T-helper 2 cell treated with Interferon-gamma antibody and Interleukin-4, amounts not matched to agents 5 μg/mL and 100 μg/mL, for 36 hours (primary cell): Measurements from ENCODE around the gene PTPRN2.

Experiments used
- DNase-seq: peaks from one replicate; pipeline ENCODE4 v3.0.0; 2021; ENCODE audit warnings: low spot score
- H3K27ac Mint-ChIP-seq: one replicate; pipeline ENCODE4 v1.8.0; 2021; ENCODE audit warnings: mild to moderate bottlenecking, mixed read lengths
- H3K27me3 Mint-ChIP-seq: one replicate; pipeline ENCODE4 v1.8.0; 2021; ENCODE audit warnings: low read depth, mixed read lengths
- H3K36me3 Mint-ChIP-seq: one replicate; pipeline ENCODE4 v1.8.0; 2021; ENCODE audit warnings: low read depth, mixed read lengths
- H3K4me1 Mint-ChIP-seq: one replicate; pipeline ENCODE4 v1.8.0; 2021; ENCODE audit warnings: low read depth, mixed read lengths
- H3K4me3 Mint-ChIP-seq: one replicate; pipeline ENCODE4 v1.8.0; 2022; ENCODE audit warnings: mild to moderate bottlenecking, moderate library complexity, mixed read lengths
- H3K9me3 Mint-ChIP-seq: one replicate; pipeline ENCODE4 v1.8.0; 2021; ENCODE audit warnings: mixed read lengths

The PTPRN2 gene

DNA sequence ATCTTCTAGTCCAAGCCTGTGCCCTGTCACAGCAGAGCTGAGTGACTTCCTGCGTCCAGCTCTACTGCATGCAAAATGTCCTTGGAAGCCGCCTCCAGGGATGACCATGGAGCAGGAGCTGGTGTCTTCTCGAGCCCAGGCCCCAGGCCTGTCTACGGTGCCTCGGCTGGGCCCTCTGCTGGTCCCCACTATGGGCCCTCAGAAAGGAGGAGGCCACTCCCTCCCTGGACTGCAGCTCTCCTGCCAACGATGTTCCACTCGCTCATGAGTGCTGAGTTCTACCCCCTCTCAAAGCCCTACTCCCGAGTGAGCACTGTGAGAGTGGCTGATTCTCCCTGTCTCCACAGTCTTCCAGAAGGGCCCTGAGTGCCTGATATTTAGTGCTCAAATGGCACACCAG lies 504.9 kb downstream of the PTPRN2 start:
- H3K27ac Mint-ChIP-seq, result no peak overlapping the region
- no peak for DNase-seq
- H3K4me3 Mint-ChIP-seq, result no peak overlapping the region
- H3K27me3 Mint-ChIP-seq, result no peaks in the 10 kb centered on the region
- H3K4me1 Mint-ChIP-seq, result no peaks in the 10 kb centered on the region
- H3K36me3 Mint-ChIP-seq, result no peaks in the 10 kb centered on the region
- peaks cover 22% of the 10 kb centered on the region for H3K9me3 Mint-ChIP-seq

DNA sequence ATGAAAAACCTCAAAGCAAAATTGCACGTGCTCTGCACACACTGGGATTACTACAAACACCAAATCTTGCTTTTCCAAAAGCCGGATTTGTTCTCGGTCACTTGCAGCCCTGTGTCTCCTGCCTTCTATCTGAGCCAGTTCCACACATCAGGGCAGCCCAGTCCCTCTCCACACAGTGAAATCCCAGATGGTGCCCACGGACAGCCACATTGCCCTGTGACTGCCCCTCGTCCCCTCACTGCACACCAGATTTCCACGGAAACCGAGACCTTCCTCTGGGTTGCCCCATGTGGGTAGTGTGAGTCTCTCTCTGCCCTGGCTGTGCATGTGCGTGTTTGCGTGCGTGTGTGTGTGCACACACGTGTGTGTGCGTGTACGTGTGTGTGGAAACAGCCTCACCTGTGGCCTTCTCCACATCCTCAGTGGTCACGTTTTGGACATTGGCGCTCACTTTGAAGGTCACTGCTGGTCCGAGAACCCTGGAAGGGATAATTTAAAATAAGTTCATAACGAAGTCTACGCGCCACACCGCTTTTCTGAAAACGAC lies 506.7 kb downstream of the PTPRN2 start:
- Mint-ChIP-seq H3K4me3 (no peak overlapping the region), H3K36me3 (no peaks in the 10 kb centered on the region), H3K27me3 (no peaks in the 10 kb centered on the region), H3K27ac (no peak overlapping the region), H3K4me1 (no peaks in the 10 kb centered on the region), H3K9me3 (peaks cover 11% of the 10 kb centered on the region)
- no peak for DNase-seq

DNA sequence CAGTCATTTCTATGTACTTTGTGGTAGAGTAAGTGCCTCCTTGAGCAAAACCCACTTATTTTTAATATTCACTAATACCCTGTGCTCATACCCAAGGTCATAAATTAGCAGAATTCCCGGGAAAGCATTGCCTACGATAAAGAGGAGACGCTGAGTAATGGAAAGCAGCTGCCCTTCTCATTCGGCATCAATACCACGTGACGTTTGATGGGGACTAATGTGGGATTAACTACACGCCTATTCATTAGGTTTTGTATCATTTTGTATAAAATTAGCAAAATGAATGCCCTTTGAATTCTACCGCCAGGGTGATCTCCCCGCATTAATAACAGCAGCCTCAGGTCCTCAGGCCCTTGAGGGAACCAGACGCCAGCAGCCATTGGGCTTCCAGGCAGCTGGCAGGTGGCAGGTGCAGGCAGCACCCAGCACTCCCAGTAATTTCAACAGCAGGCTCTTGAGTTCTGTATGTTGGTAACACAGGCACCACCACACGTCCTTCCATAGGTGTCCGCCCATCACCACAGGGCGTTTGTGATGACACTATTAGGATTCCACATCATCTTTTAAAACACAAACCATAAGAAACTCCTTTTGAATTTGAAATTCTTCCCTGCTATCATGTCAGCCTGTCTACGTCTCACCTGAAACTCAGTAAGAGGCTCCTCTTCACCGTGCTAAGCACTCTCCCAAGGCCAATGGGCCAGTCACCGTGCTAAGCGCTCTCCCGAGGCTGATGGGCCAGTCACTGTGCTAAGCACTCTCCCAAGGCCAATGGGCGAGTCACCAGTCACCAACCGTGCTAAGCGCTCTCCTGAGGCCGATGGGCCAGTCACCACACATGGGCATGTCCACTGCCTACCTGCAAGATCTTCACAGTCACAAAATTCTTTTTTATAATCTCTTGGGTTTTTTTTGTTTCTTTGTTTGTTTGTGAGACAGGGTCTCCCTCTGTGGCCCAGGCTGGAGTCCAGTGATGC lies 509.4 kb downstream of the PTPRN2 start:
- no peak overlapping the region for H3K4me3 Mint-ChIP-seq
- DNase-seq, result no peak
- H3K9me3 Mint-ChIP-seq, result no peaks in the 10 kb centered on the region
- H3K4me1 Mint-ChIP-seq, result no peaks in the 10 kb centered on the region
- no peak overlapping the region for H3K27ac Mint-ChIP-seq
- H3K27me3 Mint-ChIP-seq, result no peaks in the 10 kb centered on the region
- no peaks in the 10 kb centered on the region for H3K36me3 Mint-ChIP-seq

DNA sequence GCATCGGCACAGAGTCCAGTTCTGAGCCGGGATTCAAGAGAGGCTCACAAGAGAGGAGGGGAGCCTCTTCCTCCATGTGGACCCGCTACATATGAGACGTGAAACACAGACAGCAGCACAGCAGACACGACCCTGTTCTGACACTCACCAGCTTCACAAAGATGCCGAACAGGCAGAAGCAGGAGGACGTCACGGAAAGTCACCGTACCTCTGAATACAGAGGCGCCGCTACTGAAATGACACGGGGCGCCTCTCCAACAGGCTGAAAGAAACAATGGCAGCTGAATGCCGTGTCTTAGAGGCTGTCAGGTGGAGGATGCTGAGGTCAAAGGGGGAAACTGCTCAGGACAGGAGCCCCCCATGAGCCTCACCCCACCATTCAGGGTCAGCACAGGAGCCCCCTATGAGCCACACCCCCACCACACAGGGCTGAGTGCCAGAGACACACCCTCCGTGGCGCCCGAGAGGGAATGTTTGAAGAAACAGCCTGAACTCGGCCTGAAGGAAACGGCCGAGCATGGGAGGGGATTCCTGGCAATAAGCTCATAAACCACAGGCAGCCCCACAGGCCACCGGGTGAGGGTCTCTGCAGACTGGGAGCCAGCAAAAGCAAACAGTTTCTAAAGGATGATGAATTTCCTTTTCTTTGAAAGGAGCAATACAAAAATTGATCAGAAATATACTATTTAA lies 510.3 kb downstream of the PTPRN2 start:
- Mint-ChIP-seq H3K4me1 (no peaks in the 10 kb centered on the region), H3K27me3 (no peaks in the 10 kb centered on the region)

DNA sequence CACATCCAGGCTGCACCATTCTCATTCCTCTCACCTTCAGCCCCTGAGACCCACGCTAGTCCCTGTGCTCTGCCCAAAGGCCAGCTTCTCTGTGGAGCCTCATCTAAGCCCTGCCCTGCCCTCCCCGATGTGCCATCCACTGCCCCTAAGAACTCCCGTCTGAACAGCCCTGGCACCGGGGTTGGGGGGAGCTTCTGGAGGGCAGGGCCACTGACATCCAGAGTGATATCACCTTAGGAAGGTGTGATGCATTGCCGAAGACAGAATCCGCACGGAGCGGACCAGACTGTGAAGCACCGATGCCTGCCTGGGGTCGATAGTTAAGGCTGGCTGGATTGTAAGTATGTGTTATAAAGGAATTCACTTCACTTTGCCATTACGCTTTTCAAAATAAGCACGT lies 511.0 kb downstream of the PTPRN2 start:
- H3K36me3 Mint-ChIP-seq, result no peaks in the 10 kb centered on the region
- no peak overlapping the region for H3K4me3 Mint-ChIP-seq
- no peaks in the 10 kb centered on the region for H3K9me3 Mint-ChIP-seq
- no peak for DNase-seq
- H3K27me3 Mint-ChIP-seq, result no peaks in the 10 kb centered on the region
- no peak overlapping the region for H3K27ac Mint-ChIP-seq
- H3K4me1 Mint-ChIP-seq, result no peaks in the 10 kb centered on the region

More for the DNA sequence above, 510.3 kb downstream of the PTPRN2 start:
- no peak overlapping the region for H3K4me3 Mint-ChIP-seq
- H3K36me3 Mint-ChIP-seq, result no peaks in the 10 kb centered on the region
- no peak overlapping the region for H3K27ac Mint-ChIP-seq
- no peak for DNase-seq
- no peaks in the 10 kb centered on the region for H3K9me3 Mint-ChIP-seq

DNA sequence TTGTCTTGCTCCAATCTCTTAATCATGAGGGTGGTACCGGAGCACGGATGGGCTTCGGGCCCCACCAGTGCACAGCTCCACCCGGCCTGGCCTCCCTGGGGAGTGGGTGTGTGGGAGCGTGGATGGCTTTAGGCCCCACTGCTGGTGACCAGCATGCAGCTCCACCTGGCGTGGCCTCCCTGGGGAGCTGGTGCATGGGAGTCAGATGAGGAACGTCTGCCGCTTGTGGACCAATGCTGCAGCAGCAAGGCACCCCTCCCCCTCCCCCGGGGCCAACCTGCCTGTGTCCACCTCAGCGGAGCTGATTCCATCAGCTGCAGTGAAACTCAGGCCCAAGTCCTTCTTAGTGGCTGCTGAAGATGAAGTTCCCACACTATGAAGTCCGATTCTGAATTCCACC lies 511.4 kb downstream of the PTPRN2 start:
- H3K36me3 Mint-ChIP-seq, result no peaks in the 10 kb centered on the region
- H3K27ac Mint-ChIP-seq, result no peak overlapping the region
- H3K4me3 Mint-ChIP-seq, result no peak overlapping the region
- no peak for DNase-seq
- H3K4me1 Mint-ChIP-seq, result no peaks in the 10 kb centered on the region
- no peaks in the 10 kb centered on the region for H3K27me3 Mint-ChIP-seq
- H3K9me3 Mint-ChIP-seq, result no peaks in the 10 kb centered on the region

DNA sequence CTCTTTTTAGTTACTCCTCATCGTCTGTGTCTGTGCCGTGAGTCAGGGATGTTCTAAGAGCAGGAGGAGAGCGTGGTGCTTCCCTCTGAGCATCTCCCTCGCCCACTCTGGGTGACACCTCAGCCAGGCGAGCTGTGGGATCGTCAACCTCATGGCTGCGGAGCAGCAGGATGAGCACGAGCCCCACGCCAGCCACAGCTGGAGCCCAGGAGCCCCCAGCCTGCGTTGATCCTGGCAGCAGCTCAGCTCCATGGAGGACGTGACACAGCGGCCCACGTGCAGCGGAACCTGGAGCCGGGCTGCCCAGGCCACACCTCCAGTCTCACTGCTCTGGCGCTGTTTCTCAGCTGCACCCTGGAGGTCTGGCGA lies 512.0 kb downstream of the PTPRN2 start:
- no peak overlapping the region for H3K4me3 Mint-ChIP-seq
- H3K9me3 Mint-ChIP-seq, result no peaks in the 10 kb centered on the region
- no peaks in the 10 kb centered on the region for H3K4me1 Mint-ChIP-seq
- DNase-seq, result no peak
- no peaks in the 10 kb centered on the region for H3K27me3 Mint-ChIP-seq
- H3K27ac Mint-ChIP-seq, result no peak overlapping the region
- no peaks in the 10 kb centered on the region for H3K36me3 Mint-ChIP-seq

DNA sequence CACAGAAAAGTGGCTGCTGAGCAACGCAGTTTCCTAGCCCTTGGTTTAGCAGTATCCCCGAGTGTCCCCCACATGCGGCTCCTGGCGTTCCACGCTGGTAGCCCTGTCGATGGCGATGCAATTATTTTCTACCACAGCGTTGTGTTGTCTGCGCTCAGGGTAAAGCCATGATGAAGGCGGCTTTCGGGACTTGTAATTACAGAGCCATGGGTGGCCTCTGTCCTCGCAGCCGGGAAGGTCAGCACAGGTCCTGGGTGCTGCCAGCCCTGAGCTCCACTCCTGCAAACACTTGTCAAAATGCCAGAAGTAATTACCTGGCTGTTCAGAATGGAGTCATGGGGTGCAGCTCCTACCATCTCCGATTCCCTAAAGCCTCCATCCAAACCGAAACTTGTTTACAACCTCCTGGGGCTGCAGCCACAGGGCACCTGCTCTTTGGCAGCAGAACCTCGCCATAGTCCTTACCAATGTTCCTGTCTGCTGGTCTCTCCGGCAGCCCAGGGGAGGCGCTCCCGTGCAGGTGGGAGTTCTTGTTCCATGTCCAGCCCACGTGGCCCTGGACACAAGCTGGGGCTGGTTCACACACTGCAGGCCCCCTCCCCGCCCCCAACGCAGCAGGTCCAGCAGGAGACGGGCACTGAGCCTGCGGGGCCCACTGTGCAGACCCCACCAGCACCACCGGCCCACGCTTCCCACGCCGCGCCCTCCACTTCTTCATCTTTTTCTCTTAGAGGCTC lies 512.6 kb downstream of the PTPRN2 start:
- Mint-ChIP-seq H3K36me3 (no peaks in the 10 kb centered on the region), H3K4me3 (no peak overlapping the region), H3K27me3 (no peaks in the 10 kb centered on the region), H3K4me1 (no peaks in the 10 kb centered on the region), H3K9me3 (peaks cover 2% of the 10 kb centered on the region), H3K27ac (no peak overlapping the region)
- no peak for DNase-seq

DNA sequence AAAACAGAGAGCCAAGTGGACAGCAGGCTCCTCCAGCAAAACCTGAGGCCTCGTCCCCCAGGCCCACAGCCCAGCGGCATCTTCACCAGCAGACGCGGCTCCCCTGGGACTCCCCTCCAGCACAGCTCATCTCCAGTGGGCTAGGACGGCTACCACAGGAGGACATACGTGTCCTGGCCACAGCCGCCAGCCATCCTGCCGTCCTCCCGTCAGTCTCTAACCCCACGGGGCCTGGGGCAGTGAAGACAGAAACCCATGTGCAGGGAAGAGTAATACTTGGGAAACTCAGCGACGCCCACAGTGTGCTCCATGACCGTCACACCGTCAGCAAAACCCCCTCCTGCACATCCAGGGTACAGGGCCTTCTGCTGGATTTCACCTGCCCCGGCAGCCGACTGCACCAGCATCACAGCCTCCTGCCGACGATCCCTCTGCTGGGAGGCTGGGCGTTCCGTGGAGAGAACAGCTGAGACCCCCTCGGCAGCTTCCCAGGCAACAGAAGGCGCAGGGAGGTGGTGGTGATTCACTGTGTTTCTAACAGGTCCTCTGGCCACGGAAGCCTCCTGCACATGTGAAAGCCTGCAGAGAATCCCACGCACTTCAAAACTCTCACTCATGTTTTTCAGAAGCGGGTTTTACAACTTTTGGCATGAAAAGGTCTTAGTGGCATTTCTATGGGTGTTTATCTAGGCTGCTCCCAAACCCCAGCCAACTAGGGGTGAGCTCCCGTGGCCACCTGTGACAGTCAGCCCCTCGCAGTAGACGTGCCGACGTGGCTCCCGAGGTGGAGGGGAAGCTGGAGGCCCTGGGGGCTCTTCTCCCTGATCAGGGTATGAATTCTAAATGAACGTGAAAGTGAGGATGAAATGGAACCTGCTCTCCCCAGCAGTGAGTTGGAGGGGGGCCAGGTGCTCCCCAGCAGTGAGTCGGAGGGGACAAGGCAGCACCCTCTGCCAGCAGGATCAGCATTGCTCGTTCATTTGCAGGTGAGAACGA lies 513.5 kb downstream of the PTPRN2 start:
- no peaks in the 10 kb centered on the region for H3K4me1 Mint-ChIP-seq
- H3K27me3 Mint-ChIP-seq, result no peaks in the 10 kb centered on the region
- no peak overlapping the region for H3K4me3 Mint-ChIP-seq
- no peak for DNase-seq
- no peak overlapping the region for H3K27ac Mint-ChIP-seq
- no peaks in the 10 kb centered on the region for H3K36me3 Mint-ChIP-seq
- H3K9me3 Mint-ChIP-seq, result peaks cover 4% of the 10 kb centered on the region

DNA sequence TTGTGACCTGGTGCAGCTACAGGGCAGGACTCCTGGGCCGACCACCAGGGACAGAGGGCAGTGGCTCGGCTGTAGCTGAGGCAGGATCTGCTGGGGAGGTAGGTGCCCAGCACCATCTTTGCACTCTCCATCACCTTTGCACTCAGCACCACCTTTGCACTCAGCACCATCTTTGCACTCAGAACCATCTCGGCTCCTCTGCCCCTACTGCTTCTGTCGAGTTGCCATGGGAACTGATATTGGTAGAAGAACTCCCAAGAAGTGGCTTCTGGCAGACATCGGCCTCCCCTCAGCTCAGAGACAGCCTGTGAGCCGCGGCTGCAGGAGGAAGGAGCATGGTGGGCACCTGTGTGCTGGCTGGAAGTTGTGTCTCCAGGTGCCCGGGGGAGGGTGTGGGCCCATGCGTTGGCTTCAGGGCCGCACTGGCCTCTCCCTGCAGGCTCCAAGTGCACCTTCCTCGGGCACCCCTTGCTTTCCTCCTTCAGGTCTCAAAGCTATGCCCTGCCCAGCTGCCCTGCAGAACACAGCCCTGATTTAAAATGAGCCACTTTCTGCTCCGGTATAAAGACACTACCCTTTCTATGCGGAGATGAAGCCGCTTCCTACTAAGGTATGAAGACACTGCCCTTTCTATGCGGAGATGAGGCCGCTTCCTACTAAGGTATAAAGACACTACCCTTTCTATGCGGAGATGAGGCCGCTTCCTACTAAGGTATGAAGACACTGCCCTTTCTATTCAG lies 514.5 kb downstream of the PTPRN2 start:
- H3K27me3 Mint-ChIP-seq, result no peaks in the 10 kb centered on the region
- H3K4me1 Mint-ChIP-seq, result no peaks in the 10 kb centered on the region
- H3K4me3 Mint-ChIP-seq, result no peak overlapping the region
- no peak overlapping the region for H3K27ac Mint-ChIP-seq
- no peaks in the 10 kb centered on the region for H3K36me3 Mint-ChIP-seq
- peaks cover 4% of the 10 kb centered on the region for H3K9me3 Mint-ChIP-seq
- no peak for DNase-seq

DNA sequence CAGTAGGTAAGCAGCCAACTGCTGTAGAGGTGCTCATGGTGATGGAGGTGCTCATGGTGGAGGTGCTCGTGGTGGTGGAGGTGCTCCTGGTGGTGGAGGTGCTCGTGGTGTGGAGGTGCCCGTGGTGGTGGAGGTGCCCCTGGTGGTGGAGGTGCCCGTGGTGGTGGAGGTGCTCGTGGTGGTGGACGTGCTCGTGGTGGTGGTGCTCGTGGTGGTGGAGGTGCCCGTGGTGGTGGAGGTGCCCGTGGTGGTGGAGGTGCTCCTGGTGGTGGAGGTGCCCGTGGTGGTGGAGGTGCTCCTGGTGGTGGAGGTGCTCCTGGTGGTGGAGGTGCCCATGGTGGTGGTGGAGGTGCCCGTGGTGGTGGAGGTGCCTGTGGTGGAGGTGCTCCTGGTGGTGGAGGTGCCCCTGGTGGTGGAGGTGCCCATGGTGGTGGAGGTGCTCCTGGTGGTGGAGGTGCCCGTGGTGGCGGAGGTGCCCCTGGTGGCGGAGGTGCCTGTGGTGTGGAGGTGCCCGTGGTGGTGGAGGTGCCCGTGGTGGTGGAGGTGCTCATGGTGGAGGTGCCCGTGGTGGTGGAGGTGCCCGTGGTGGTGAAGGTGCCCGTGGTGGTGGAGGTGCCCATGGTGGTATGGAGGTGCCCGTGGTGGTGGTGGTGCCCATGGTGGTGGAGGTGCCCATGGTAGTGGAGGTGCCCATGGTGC lies 517.3 kb downstream of the PTPRN2 start:
- no peak overlapping the region for H3K27ac Mint-ChIP-seq
- no peaks in the 10 kb centered on the region for H3K36me3 Mint-ChIP-seq
- DNase-seq, result no peak
- H3K27me3 Mint-ChIP-seq, result no peaks in the 10 kb centered on the region
- no peaks in the 10 kb centered on the region for H3K4me1 Mint-ChIP-seq
- peaks cover 4% of the 10 kb centered on the region for H3K9me3 Mint-ChIP-seq
- H3K4me3 Mint-ChIP-seq, result no peak overlapping the region

DNA sequence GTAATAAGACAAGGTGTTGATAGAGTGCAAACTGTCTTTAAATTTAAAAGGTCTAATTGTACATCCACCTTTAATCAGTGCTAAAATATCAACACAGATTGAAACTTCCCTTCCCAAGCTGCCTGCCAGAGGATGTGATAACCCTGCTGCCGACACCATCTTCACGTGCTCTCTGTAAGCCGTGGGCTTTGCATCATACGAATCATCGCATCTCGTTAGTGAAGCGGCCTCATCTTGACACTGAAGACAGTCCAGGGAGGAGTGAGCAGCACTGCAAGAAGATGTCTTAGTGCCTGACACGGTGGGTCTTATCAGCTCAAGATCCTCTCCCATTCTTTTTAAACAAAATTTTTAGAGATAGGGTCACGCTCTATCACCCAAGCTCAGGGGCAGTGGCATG lies 518.8 kb downstream of the PTPRN2 start:
- Mint-ChIP-seq H3K9me3 (peaks cover 4% of the 10 kb centered on the region), H3K36me3 (no peaks in the 10 kb centered on the region), H3K27me3 (no peaks in the 10 kb centered on the region), H3K27ac (no peak overlapping the region), H3K4me1 (no peaks in the 10 kb centered on the region), H3K4me3 (no peak overlapping the region)
- no peak for DNase-seq
